PFSK-1 (cell line): ENCODE data around the gene AP1M1.

Experiments
- FOXP2 ChIP-seq: optimal IDR thresholded peaks from 2 replicates; pipeline ENCODE3; 2011; ENCODE audit warnings: borderline replicate concordance, control low read depth, inconsistent platforms; ENCODE audit not compliant: insufficient read depth; ENCODE audit errors: extremely low read length, extremely low read depth
- POLR2AphosphoS5 ChIP-seq: IDR thresholded peaks from 2 replicates; pipeline ENCODE4 v1.6.1; 2012; ENCODE audit warnings: low read depth, mild to moderate bottlenecking, control low read depth, low read length, moderate library complexity
- REST ChIP-seq, 2 experiments: IDR thresholded peaks; 2 replicates each; pipeline versions ENCODE4 v1.6.1 to v1.8.0; 2011 to 2012; ENCODE audit warnings: low read depth in 2 of 2, low read length in 2 of 2, control low read depth in 1 of 2, inconsistent platforms in 1 of 2, mild to moderate bottlenecking in 1 of 2, moderate library complexity in 1 of 2; ENCODE audit not compliant: insufficient read depth in 1 of 2
- SIN3A ChIP-seq: IDR thresholded peaks from 2 replicates; pipeline ENCODE4 v1.6.1; 2012; ENCODE audit warnings: mild to moderate bottlenecking, low read length, moderate library complexity, borderline replicate concordance; ENCODE audit not compliant: insufficient read depth
- TAF1 ChIP-seq: IDR thresholded peaks from 2 replicates; pipeline ENCODE4 v1.6.1; 2012; ENCODE audit warnings: low read length, control low read depth, borderline replicate concordance; ENCODE audit not compliant: insufficient read depth

AP1M1 gene

GRCh38 chr19:16232568-16232967 is 34.9 kb downstream of the AP1M1 start:
- TF ChIP-seq SIN3A (no peak), POLR2AphosphoS5 (no peak), REST (IDR thresholded peaks at IDR 0.05; ENCODE audit: insufficient read depth in 1 of 2, low read depth in 2 of 2, low read length in 2 of 2) (no peak), TAF1 (no peak), FOXP2 (no peak)

GRCh38 chr19:16233081-16233776 is 35.5 kb downstream of the AP1M1 start:
- TF ChIP-seq REST (IDR thresholded peaks at IDR 0.05; ENCODE audit: insufficient read depth in 1 of 2, low read depth in 2 of 2, low read length in 2 of 2), result no peak
- no peak for TF ChIP-seq SIN3A
- no peak for TF ChIP-seq TAF1
- TF ChIP-seq POLR2AphosphoS5, result no peak
- TF ChIP-seq FOXP2, result no peak

GRCh38 chr19:16233836-16234551 is 36.3 kb downstream of the AP1M1 start:
- TF ChIP-seq FOXP2 (no peak), TAF1 (no peak), REST (IDR thresholded peaks at IDR 0.05; ENCODE audit: insufficient read depth in 1 of 2, low read depth in 2 of 2, low read length in 2 of 2) (no peak), SIN3A (no peak), POLR2AphosphoS5 (no peak)

GRCh38 chr19:16234552-16235445 is 37.1 kb downstream of the AP1M1 start:
- TF ChIP-seq SIN3A (no peak), TAF1 (no peak), FOXP2 (no peak), POLR2AphosphoS5 (no peak), REST (IDR thresholded peaks at IDR 0.05; ENCODE audit: insufficient read depth in 1 of 2, low read depth in 2 of 2, low read length in 2 of 2) (no peak)
